IMR-90 (cell line): ENCODE data around the gene KDM1B. TPM values are rescaled to one million over a fixed set of nuclear protein-coding genes. Genes with fewer than 3 reads are reported as not detected.

Experiments used
- ATAC-seq: fragments of 200-7000 bp; cut with Tn5 transposase; 2 replicates; pipeline ENCODE4 v1.9.1; 2020; ENCODE audit warnings: low read depth, mild to moderate bottlenecking, moderate library complexity
- BruUV-seq: library from RNA; stranded (reverse); fragments of 400-500 nt; replicated peaks from 2 replicates; lab custom pipeline; 2021; lab: Mats Ljungman, UMichigan
- CTCF ChIA-PET: fragments of 300-600 bp; formaldehyde crosslinking; extraction: SDS; loops from one replicate; lab custom pipeline; 2021; ENCODE audit warnings: antibody characterized with exemption; lab: Yijun Ruan, JAX
- POLR2A ChIA-PET: fragments of 300-600 bp; sonication (Branson Sonifier 250); formaldehyde crosslinking; loops from one replicate; lab custom pipeline; 2022; ENCODE audit warnings: antibody characterized with exemption; ENCODE audit not compliant: unreplicated experiment; lab: Charles Lee
- DNase-seq: peaks from one replicate; pipeline ENCODE4 v3.0.0; 2013
- H2AFZ ChIP-seq: replicated peaks from 2 replicates; pipeline ENCODE3; 2013; ENCODE audit warnings: low read length, mild to moderate bottlenecking; ENCODE audit not compliant: poor library complexity
- H2AK5ac ChIP-seq: 2 replicates; pipeline ENCODE4 v1.6.1; 2013; ENCODE audit warnings: low read depth, low read length, inconsistent platforms
- H2AK9ac ChIP-seq: replicated peaks from 2 replicates; pipeline ENCODE3; 2013; ENCODE audit warnings: mild to moderate bottlenecking, low read depth, low read length, moderate library complexity; ENCODE audit not compliant: poor library complexity
- H2BK120ac ChIP-seq: 2 replicates; pipeline ENCODE4 v1.6.1; 2013; ENCODE audit warnings: low read depth, low read length, inconsistent platforms
- H2BK15ac ChIP-seq: 3 replicates; pipeline ENCODE4 v1.6.1; 2013; ENCODE audit warnings: low read depth, low read length, inconsistent platforms
- H2BK20ac ChIP-seq: 2 replicates; pipeline ENCODE4 v1.6.1; 2013; ENCODE audit warnings: low read depth, mild to moderate bottlenecking, inconsistent platforms, low read length, moderate library complexity
- H2BK5ac ChIP-seq: 2 replicates; pipeline ENCODE4 v1.6.1; 2013; ENCODE audit warnings: mild to moderate bottlenecking, low read depth, low read length, inconsistent platforms; ENCODE audit not compliant: poor library complexity, severe bottlenecking
- H3K14ac ChIP-seq: replicated peaks from 2 replicates; pipeline ENCODE4 v1.6.1; 2013; ENCODE audit warnings: low read depth, low read length, inconsistent platforms
- H3K18ac ChIP-seq: 2 replicates; pipeline ENCODE4 v1.6.1; 2013; ENCODE audit warnings: low read depth, low read length, control low read depth
- H3K23ac ChIP-seq: 2 replicates; pipeline ENCODE4 v1.6.1; 2013; ENCODE audit warnings: low read depth, low read length, inconsistent platforms
- H3K27ac ChIP-seq: 2 replicates; pipeline ENCODE4 v1.5.1; 2013; ENCODE audit warnings: mild to moderate bottlenecking, control low read depth, low read length; ENCODE audit not compliant: insufficient read depth
- H3K27me3 ChIP-seq: 2 replicates; pipeline ENCODE4 v1.6.1; 2013; ENCODE audit warnings: low read length; ENCODE audit not compliant: control insufficient read depth, insufficient read depth
- H3K36me3 ChIP-seq: 2 replicates; pipeline ENCODE4 v1.6.1; 2013; ENCODE audit warnings: low read length, mixed read lengths; ENCODE audit not compliant: control insufficient read depth, insufficient read depth
- H3K4ac ChIP-seq: 2 replicates; pipeline ENCODE4 v1.6.1; 2013; ENCODE audit warnings: low read depth, low read length, inconsistent platforms
- H3K4me1 ChIP-seq: 2 replicates; pipeline ENCODE4 v1.6.1; 2013; ENCODE audit warnings: low read length, mixed read lengths; ENCODE audit not compliant: control insufficient read depth, insufficient read depth
- H3K4me2 ChIP-seq: 2 replicates; pipeline ENCODE4 v1.6.1; 2013; ENCODE audit warnings: low read depth, mild to moderate bottlenecking, control low read depth, low read length, moderate library complexity
- H3K4me3 ChIP-seq: 2 replicates; pipeline ENCODE4 v1.5.1; 2013; ENCODE audit warnings: low read depth, mild to moderate bottlenecking, control low read depth, low read length, moderate library complexity; ENCODE audit not compliant: insufficient read depth
- H3K56ac ChIP-seq: 2 replicates; pipeline ENCODE4 v1.6.1; 2013; ENCODE audit warnings: low read length, inconsistent platforms; ENCODE audit not compliant: insufficient read depth; ENCODE audit errors: extremely low read depth
- H3K79me1 ChIP-seq, 2 experiments: 2 replicates each; pipeline ENCODE4 v1.6.1; 2013; ENCODE audit warnings: low read length in 2 of 2, inconsistent platforms in 1 of 2, low read depth in 1 of 2
- H3K9ac ChIP-seq: 2 replicates; pipeline ENCODE4 v1.6.1; 2013; ENCODE audit warnings: low read depth, low read length, control low read depth
- H3K9me1 ChIP-seq: 2 replicates; pipeline ENCODE4 v1.6.1; 2013; ENCODE audit warnings: low read length, inconsistent platforms; ENCODE audit not compliant: insufficient read depth
- H3K9me3 ChIP-seq: 2 replicates; pipeline ENCODE4 v1.6.1; 2013; ENCODE audit warnings: low read length; ENCODE audit not compliant: control insufficient read depth, insufficient read depth
- H4K20me1 ChIP-seq: 2 replicates; pipeline ENCODE4 v1.6.1; 2013; ENCODE audit warnings: low read length, inconsistent platforms; ENCODE audit not compliant: insufficient read depth
- H4K5ac ChIP-seq: 2 replicates; pipeline ENCODE4 v1.6.1; 2013; ENCODE audit warnings: mild to moderate bottlenecking, low read depth, low read length, control low read depth
- H4K8ac ChIP-seq, 2 experiments: 2 replicates each; pipeline ENCODE4 v1.6.1; 2013; ENCODE audit warnings: low read depth in 2 of 2, low read length in 2 of 2, control low read depth in 1 of 2, inconsistent platforms in 1 of 2
- H4K91ac ChIP-seq: 2 replicates; pipeline ENCODE4 v1.6.1; 2013; ENCODE audit warnings: low read depth, low read length, inconsistent platforms; ENCODE audit not compliant: insufficient read depth
- BHLHE40 ChIP-seq: fragments of 150-350 bp; IDR thresholded peaks from 2 replicates; pipeline ENCODE4 v1.6.1; 2016; ENCODE audit warnings: mild to moderate bottlenecking, low read depth, low read length
- CEBPB ChIP-seq: IDR thresholded peaks from 2 replicates; pipeline ENCODE4 v1.6.1; 2012; ENCODE audit warnings: low read depth, low read length, improper control_type of control experiment
- CHD1 ChIP-seq: IDR thresholded peaks from 2 replicates; pipeline ENCODE4 v1.6.1; 2012; ENCODE audit warnings: low read depth, low read length, improper control_type of control experiment
- CTCF ChIP-seq: conservative IDR thresholded peaks from 2 replicates; pipeline ENCODE4 v1.5.1; 2012; ENCODE audit warnings: mild to moderate bottlenecking, low read depth, low read length, improper control_type of control experiment
- ELK1 ChIP-seq: fragments of 150-350 bp; IDR thresholded peaks from 2 replicates; pipeline ENCODE4 v1.6.1; 2016; ENCODE audit warnings: low read depth, mild to moderate bottlenecking, low read length, moderate library complexity, borderline replicate concordance
- FOS ChIP-seq: fragments of 150-350 bp; IDR thresholded peaks from 2 replicates; pipeline ENCODE4 v1.6.1; 2016; ENCODE audit warnings: low read depth, low read length
- MAFK ChIP-seq: IDR thresholded peaks from 2 replicates; pipeline ENCODE4 v1.6.1; 2012; ENCODE audit warnings: low read depth, low read length, improper control_type of control experiment
- MAZ ChIP-seq: IDR thresholded peaks from 2 replicates; pipeline ENCODE4 v1.6.1; 2012; ENCODE audit warnings: low read depth, mild to moderate bottlenecking, low read length, improper control_type of control experiment, moderate library complexity, borderline replicate concordance
- MXI1 ChIP-seq: IDR thresholded peaks from 2 replicates; pipeline ENCODE4 v1.6.1; 2012; ENCODE audit warnings: low read depth, mild to moderate bottlenecking, low read length, moderate library complexity, borderline replicate concordance
- NFE2L2 ChIP-seq: fragments of 150-350 bp; IDR thresholded peaks from 2 replicates; pipeline ENCODE4 v1.6.1; 2016; ENCODE audit warnings: low read depth, mild to moderate bottlenecking, low read length
- POLR2A ChIP-seq: IDR thresholded peaks from 2 replicates; pipeline ENCODE4 v1.6.1; 2012; ENCODE audit warnings: mild to moderate bottlenecking, low read depth, low read length
- RAD21 ChIP-seq: IDR thresholded peaks from 2 replicates; pipeline ENCODE4 v1.6.1; 2012; ENCODE audit warnings: low read length, improper control_type of control experiment
- RCOR1 ChIP-seq: IDR thresholded peaks from 2 replicates; pipeline ENCODE4 v1.6.1; 2012; ENCODE audit warnings: mild to moderate bottlenecking, low read length, improper control_type of control experiment; ENCODE audit not compliant: insufficient replicate concordance
- RFX5 ChIP-seq: IDR thresholded peaks from 2 replicates; pipeline ENCODE4 v1.8.0; 2012; ENCODE audit warnings: low read depth, mild to moderate bottlenecking, low read length, moderate library complexity
- SMC3 ChIP-seq: fragments of 150-350 bp; IDR thresholded peaks from 2 replicates; pipeline ENCODE4 v1.6.1; 2016; ENCODE audit warnings: low read depth, mild to moderate bottlenecking, antibody characterized with exemption, low read length, moderate library complexity
- USF2 ChIP-seq: fragments of 150-350 bp; IDR thresholded peaks from 2 replicates; pipeline ENCODE4 v1.6.1; 2017; ENCODE audit warnings: mild to moderate bottlenecking, antibody characterized with exemption, low read length, low read depth
- dilution Hi-C: fragments of 300-500 bp; cut with HindIII; formaldehyde crosslinking; loops from one replicate; pipeline ENCODE4 v1.14.3; 2018; ENCODE audit warnings: low sequenced_read_pairs; ENCODE audit not compliant: unreplicated experiment
- in situ Hi-C: fragments of 300-500 bp; cut with MboI; formaldehyde crosslinking; loops from 3 replicates; pipeline ENCODE4 v1.14.3; 2019; ENCODE audit warnings: low sequenced_read_pairs, inconsistent platforms, mixed read lengths
- intact Hi-C: fragments of 100-400 bp; cut with micrococcal nuclease; formaldehyde crosslinking; loops from 2 replicates; pipeline ENCODE4 v1.10.0; 2022
- polyA plus RNA-seq, 3 experiments: library from polyadenylated mRNA; depleted of rRNA; stranded (reverse); fragments of >200 nt; gene quantifications; 2 replicates each; pipeline ENCODE4 v1.2.3, GENCODE V29; 2012; ENCODE audit warnings: low replicate concordance in 1 of 3
- total RNA-seq: library from RNA; depleted of rRNA; stranded (reverse); fragments of >200 nt; gene quantifications from 2 replicates; pipeline ENCODE4 v1.2.3, GENCODE V29; 2012

The KDM1B gene
- total and polyA plus RNA-seq, 2 of the 4 experiments (the other 2 are of a cell fraction) = 13.2 to 16.7 TPM

- in situ Hi-C loops = no loop called here
- DNase-seq = peak; percentile 36
- Histone ChIP-seq H3K4ac (no peak overlapping the region), H2BK120ac (no peak overlapping the region), H4K20me1 (no peaks in the 10 kb centered on the region), H2BK15ac (no peak overlapping the region), H3K9me1 (no peaks in the 10 kb centered on the region), H3K36me3 (no peaks in the 10 kb centered on the region), H3K23ac (no peak overlapping the region), H3K27me3 (no peaks in the 10 kb centered on the region), H3K4me2 (no peak overlapping the region), H4K91ac (no peak overlapping the region), H2AK9ac (no peak overlapping the region), H2AFZ (no peak overlapping the region), H3K18ac (no peak overlapping the region), H3K79me1 (no peaks in the 10 kb centered on the region), H3K4me1 (no peaks in the 10 kb centered on the region), H4K8ac (no peak overlapping the region), H3K56ac (no peak overlapping the region), H3K4me3 (no peak overlapping the region), H2AK5ac (no peak overlapping the region), H3K9me3 (peaks cover 2% of the 10 kb centered on the region; the same call in 1 of the 2 replicates), H2BK20ac (no peak overlapping the region), H4K5ac (no peak overlapping the region), H3K27ac (no peak overlapping the region), H3K14ac (no peak overlapping the region), H3K9ac (no peak overlapping the region), H2BK5ac (no peak overlapping the region)
- POLR2A ChIA-PET = no interaction called here
- ATAC-seq = peak; percentile 17; the same call in 1 of the 2 replicates
- dilution Hi-C loops = no loop called here
- TF ChIP-seq MAFK (no peak), MXI1 (no peak), RAD21 (no peak), NFE2L2 (no peak), MAZ (no peak), BHLHE40 (no peak), POLR2A (no peak), RFX5 (no peak), RCOR1 (no peak), CEBPB (no peak), CHD1 (no peak), SMC3 (no peak), USF2 (no peak), FOS (no peak), CTCF (no peak), ELK1 (no peak)
- intact Hi-C loops = no loop called here
- CTCF ChIA-PET = no interaction called here
- no TSS peak for BruUV-seq
Measured at GRCh38 chr6:18110162-18110561, 45.1 kb upstream of the KDM1B start.
